GM23338 (cell line): ENCODE results near the gene ACP6. TPM values are rescaled to one million over a fixed set of nuclear protein-coding genes. Genes with fewer than 3 reads are reported as not detected.
A peak's percentile ranks its signal among the peaks of the same experiment; 100 is the strongest.

ENCODE experiments used
- ATAC-seq: fragments of 200-7000 bp; cut with Tn5 transposase; 3 replicates; pipeline ENCODE4 v1.9.1; 2020
- DNase-seq: peaks from one replicate; pipeline ENCODE4 v3.0.0-alpha.2; 2015; ENCODE audit warnings: low spot score
- H2AFZ ChIP-seq: fragments of 200-600 bp; sonication (generic); 2 replicates; pipeline ENCODE4 v1.8.0; 2016; ENCODE audit warnings: antibody characterized with exemption, mild to moderate bottlenecking, moderate library complexity
- H3F3A ChIP-seq: fragments of 200-600 bp; sonication (generic); replicated peaks from 2 replicates; pipeline ENCODE4 v1.8.0; 2017; ENCODE audit warnings: antibody characterized with exemption, mixed run types, low read depth
- H3K27ac ChIP-seq: fragments of 200-600 bp; sonication (generic); 2 replicates; pipeline ENCODE4 v1.6.1; 2016; ENCODE audit warnings: low read depth
- H3K27me3 ChIP-seq: fragments of 200-600 bp; sonication (generic); 2 replicates; pipeline ENCODE4 v1.8.0; 2016; ENCODE audit warnings: mild to moderate bottlenecking, mixed run types, moderate library complexity; ENCODE audit not compliant: insufficient read depth
- H3K36me3 ChIP-seq: fragments of 200-600 bp; sonication (generic); 2 replicates; pipeline ENCODE4 v1.8.0; 2016; ENCODE audit warnings: mild to moderate bottlenecking; ENCODE audit not compliant: insufficient read depth
- H3K4me1 ChIP-seq: fragments of 200-600 bp; sonication (generic); 2 replicates; pipeline ENCODE4 v1.8.0; 2016; ENCODE audit warnings: mild to moderate bottlenecking, moderate library complexity; ENCODE audit not compliant: insufficient read depth
- H3K4me2 ChIP-seq: fragments of 200-600 bp; sonication (generic); 2 replicates; pipeline ENCODE4 v1.7.1; 2017; ENCODE audit warnings: mixed run types
- H3K4me3 ChIP-seq: fragments of 200-600 bp; sonication (generic); 2 replicates; pipeline ENCODE4 v1.6.1; 2016; ENCODE audit warnings: mixed run types
- H3K79me2 ChIP-seq: fragments of 200-600 bp; sonication (generic); replicated peaks from 2 replicates; pipeline ENCODE4 v1.8.0; 2017; ENCODE audit warnings: mild to moderate bottlenecking; ENCODE audit not compliant: insufficient read depth
- H3K9me2 ChIP-seq: fragments of 200-600 bp; sonication (generic); 2 replicates; pipeline ENCODE4 v1.8.0; 2017; ENCODE audit not compliant: insufficient read depth
- H4K20me1 ChIP-seq: fragments of 200-600 bp; sonication (generic); replicated peaks from 2 replicates; pipeline ENCODE4 v1.8.0; 2017; ENCODE audit warnings: mild to moderate bottlenecking; ENCODE audit not compliant: insufficient read depth
- H3K27ac Mint-ChIP-seq: 2 replicates; pipeline ENCODE4 v1.8.0; 2020; ENCODE audit warnings: inconsistent platforms, mild to moderate bottlenecking, moderate library complexity, mixed read lengths
- H3K27me3 Mint-ChIP-seq: 3 replicates; pipeline ENCODE4 v1.8.0; 2022; ENCODE audit warnings: low read depth, mild to moderate bottlenecking, moderate library complexity, mixed read lengths, inconsistent platforms; ENCODE audit not compliant: insufficient read depth, poor library complexity
- H3K36me3 Mint-ChIP-seq: 3 replicates; pipeline ENCODE4 v1.8.0; 2021; ENCODE audit warnings: low read depth, mild to moderate bottlenecking, inconsistent platforms, moderate library complexity, mixed read lengths
- H3K4me1 Mint-ChIP-seq: 3 replicates; pipeline ENCODE4 v1.8.0; 2020; ENCODE audit warnings: mild to moderate bottlenecking, inconsistent platforms, mixed read lengths
- H3K4me3 Mint-ChIP-seq: 3 replicates; pipeline ENCODE4 v1.8.0; 2021; ENCODE audit warnings: moderate library complexity, mild to moderate bottlenecking, inconsistent platforms, mixed read lengths
- H3K9me3 Mint-ChIP-seq: 3 replicates; pipeline ENCODE4 v1.8.0; 2020; ENCODE audit warnings: moderate library complexity, mild to moderate bottlenecking, inconsistent platforms, mixed read lengths
- CREB1 ChIP-seq: fragments of 250-450 bp; sonication (Bioruptor Pico); IDR thresholded peaks from 2 replicates; pipeline ENCODE4 v1.5.0; 2020; ENCODE audit warnings: low read depth, mild to moderate bottlenecking, moderate library complexity
- EZH2 ChIP-seq: fragments of 200-600 bp; sonication (generic); IDR thresholded peaks from one replicate; pipeline ENCODE4 v1.8.0; 2017; ENCODE audit warnings: antibody characterized with exemption, mild to moderate bottlenecking, low read depth; ENCODE audit not compliant: unreplicated experiment
- JUNB ChIP-seq: IDR thresholded peaks from one replicate; pipeline ENCODE4 v1.6.1; 2016; ENCODE audit warnings: antibody characterized with exemption; ENCODE audit not compliant: unreplicated experiment
- NANOG ChIP-seq: IDR thresholded peaks from 2 replicates; pipeline ENCODE4 v1.6.1; 2016; ENCODE audit warnings: antibody characterized with exemption, borderline replicate concordance
- POLR2AphosphoS5 ChIP-seq: IDR thresholded peaks from 2 replicates; pipeline ENCODE4 v1.6.1; 2016; ENCODE audit warnings: antibody characterized with exemption, low read depth
- ZNF114 ChIP-seq: fragments of 250-450 bp; sonication (Bioruptor Pico); IDR thresholded peaks from 2 replicates; pipeline ENCODE4 v1.5.0; 2020; ENCODE audit warnings: mild to moderate bottlenecking, moderate library complexity
- polyA plus RNA-seq: library from polyadenylated mRNA; unstranded; fragments of >200 nt; fragmentation: Nextera tagmentation; extraction: Ambion mirVana; gene quantifications from 2 replicates; pipeline ENCODE4 v1.2.1, GENCODE V29; 2016
- total RNA-seq: library from RNA; depleted of rRNA; stranded (reverse); fragments of >200 nt; shearing (Covaris generic); gene quantifications from 2 replicates; pipeline ENCODE4 v1.2.3, GENCODE V29; 2014
- TF ChIP-seq, protein P1 (sequence below), 2 experiments: fragments of 200-600 bp in 1 of 2; sonication (generic) in 1 of 2; conservative IDR thresholded peaks; 2 replicates each; pipeline versions ENCODE4 v1.5.1 to v1.6.1; 2016 to 2017; ENCODE audit warnings: antibody characterized with exemption in 2 of 2, low read depth in 2 of 2, mild to moderate bottlenecking in 2 of 2, moderate library complexity in 1 of 2
- TF ChIP-seq, protein P2 (sequence below): IDR thresholded peaks from 2 replicates; pipeline ENCODE4 v1.6.1; 2016; ENCODE audit warnings: antibody characterized with exemption
- TF ChIP-seq, protein P3 (sequence below): IDR thresholded peaks from one replicate; pipeline ENCODE4 v1.6.1; 2018; ENCODE audit warnings: antibody characterized with exemption; ENCODE audit not compliant: unreplicated experiment

ACP6 gene
- total and polyA plus RNA-seq, 2 experiments from 2014 or later = 20.6 to 26.5 TPM

DNA sequence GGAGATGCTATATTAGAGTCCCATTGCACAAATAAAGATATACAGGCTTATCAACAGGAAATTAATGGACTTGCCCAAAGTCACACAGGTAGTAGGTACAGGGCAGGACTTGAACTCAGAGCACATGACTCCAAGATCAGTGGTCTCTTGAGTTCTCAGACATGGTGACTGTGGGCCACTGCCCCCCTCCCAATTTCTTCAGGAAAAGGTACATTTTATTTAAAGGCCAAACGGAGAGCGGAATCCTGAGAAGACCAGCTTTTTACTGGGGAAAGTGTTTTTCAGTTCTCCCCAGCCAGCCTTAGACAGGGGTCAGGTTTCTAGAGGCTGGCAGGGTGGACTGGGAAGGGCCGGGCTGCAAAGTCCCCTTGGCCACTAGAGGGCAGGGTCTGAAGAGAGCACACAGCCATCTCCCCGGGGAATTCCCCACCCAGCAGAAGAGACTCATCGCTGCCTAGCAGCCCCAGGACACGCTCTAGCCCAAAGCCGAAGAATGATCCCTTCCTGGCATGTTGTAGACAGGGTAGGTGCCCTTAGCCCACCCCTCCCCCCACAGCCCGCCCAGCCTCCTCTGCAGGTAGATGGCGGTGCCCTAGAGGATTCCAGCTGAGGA lies 29.7 kb downstream of the ACP6 start:
- peak; percentile 99 for ATAC-seq
- Histone ChIP-seq H3K9me2 (no peaks in the 10 kb centered on the region), H3F3A (no peaks in the 10 kb centered on the region), H2AFZ (no peak overlapping the region), H3K36me3 (peaks cover 3% of the 10 kb centered on the region; the same call in 1 of the 2 replicates), H4K20me1 (no peaks in the 10 kb centered on the region), H3K4me1 (0 out of 2 replicates have a peak, but pooled peaks cover 4% of the 10 kb centered on the region), H3K4me3 (no peak overlapping the region), H3K4me2 (0 out of 2 replicates have a peak overlapping the region, but pooled peaks have one; percentile 48), H3K27ac (no peak overlapping the region), H3K79me2 (no peaks in the 10 kb centered on the region), H3K27me3 (no peaks in the 10 kb centered on the region)
- no peak overlapping the region for H3K27ac Mint-ChIP-seq
- H3K4me1 Mint-ChIP-seq = peaks cover 5% of the 10 kb centered on the region; the same call in 2 of the 3 replicates
- no peak for TF ChIP-seq POLR2AphosphoS5
- TF ChIP-seq, protein P1, sequence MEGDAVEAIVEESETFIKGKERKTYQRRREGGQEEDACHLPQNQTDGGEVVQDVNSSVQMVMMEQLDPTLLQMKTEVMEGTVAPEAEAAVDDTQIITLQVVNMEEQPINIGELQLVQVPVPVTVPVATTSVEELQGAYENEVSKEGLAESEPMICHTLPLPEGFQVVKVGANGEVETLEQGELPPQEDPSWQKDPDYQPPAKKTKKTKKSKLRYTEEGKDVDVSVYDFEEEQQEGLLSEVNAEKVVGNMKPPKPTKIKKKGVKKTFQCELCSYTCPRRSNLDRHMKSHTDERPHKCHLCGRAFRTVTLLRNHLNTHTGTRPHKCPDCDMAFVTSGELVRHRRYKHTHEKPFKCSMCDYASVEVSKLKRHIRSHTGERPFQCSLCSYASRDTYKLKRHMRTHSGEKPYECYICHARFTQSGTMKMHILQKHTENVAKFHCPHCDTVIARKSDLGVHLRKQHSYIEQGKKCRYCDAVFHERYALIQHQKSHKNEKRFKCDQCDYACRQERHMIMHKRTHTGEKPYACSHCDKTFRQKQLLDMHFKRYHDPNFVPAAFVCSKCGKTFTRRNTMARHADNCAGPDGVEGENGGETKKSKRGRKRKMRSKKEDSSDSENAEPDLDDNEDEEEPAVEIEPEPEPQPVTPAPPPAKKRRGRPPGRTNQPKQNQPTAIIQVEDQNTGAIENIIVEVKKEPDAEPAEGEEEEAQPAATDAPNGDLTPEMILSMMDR (conservative IDR thresholded peaks at IDR 0.05; ENCODE audit: low read depth in 2 of 2) = peak; percentile 76 to 85
- peak; percentile 97 for DNase-seq
- no peak overlapping the region for H3K4me3 Mint-ChIP-seq
- H3K9me3 Mint-ChIP-seq = no peaks in the 10 kb centered on the region
- H3K27me3 Mint-ChIP-seq = peaks cover 4% of the 10 kb centered on the region
- H3K36me3 Mint-ChIP-seq = peaks cover 6% of the 10 kb centered on the region

DNA sequence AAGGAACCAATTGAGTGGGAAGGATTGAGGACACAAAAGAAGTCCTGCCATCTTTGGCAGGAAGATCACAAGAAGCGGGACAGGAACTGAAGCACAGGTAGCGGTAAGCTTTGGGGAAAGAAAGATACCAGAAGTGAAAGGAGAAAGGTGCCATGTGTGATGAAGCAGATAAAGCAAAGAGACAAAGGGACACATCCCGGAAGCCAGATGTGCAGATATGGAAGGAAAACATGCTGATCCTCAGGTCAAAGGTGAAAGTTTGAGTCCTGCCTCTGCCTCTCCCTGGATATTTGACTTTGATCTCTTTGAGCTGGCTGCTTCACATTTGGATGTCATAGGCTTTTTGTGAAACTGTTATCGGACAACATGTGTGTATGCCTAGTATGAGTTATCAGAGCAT lies 34.0 kb downstream of the ACP6 start:
- peaks cover 2% of the 10 kb centered on the region for H3K27me3 Mint-ChIP-seq
- H3K9me3 Mint-ChIP-seq = no peaks in the 10 kb centered on the region
- no peak for ATAC-seq
- H3K4me3 Mint-ChIP-seq = no peak overlapping the region
- DNase-seq = no peak
- Histone ChIP-seq H3K27me3 (no peaks in the 10 kb centered on the region), H2AFZ (no peak overlapping the region), H3K4me3 (no peak overlapping the region), H3F3A (no peaks in the 10 kb centered on the region), H3K9me2 (no peaks in the 10 kb centered on the region), H3K79me2 (no peaks in the 10 kb centered on the region), H3K36me3 (no peaks in the 10 kb centered on the region), H3K27ac (no peak overlapping the region), H4K20me1 (peaks cover 7% of the 10 kb centered on the region; the same call in 1 of the 2 replicates), H3K4me1 (0 out of 2 replicates have a peak, but pooled peaks cover 2% of the 10 kb centered on the region), H3K4me2 (no peak overlapping the region)
- peaks cover 5% of the 10 kb centered on the region; the same call in 2 of the 3 replicates for H3K4me1 Mint-ChIP-seq
- no peak overlapping the region for H3K27ac Mint-ChIP-seq
- TF ChIP-seq EZH2 = no peak
- TF ChIP-seq, protein P2, sequence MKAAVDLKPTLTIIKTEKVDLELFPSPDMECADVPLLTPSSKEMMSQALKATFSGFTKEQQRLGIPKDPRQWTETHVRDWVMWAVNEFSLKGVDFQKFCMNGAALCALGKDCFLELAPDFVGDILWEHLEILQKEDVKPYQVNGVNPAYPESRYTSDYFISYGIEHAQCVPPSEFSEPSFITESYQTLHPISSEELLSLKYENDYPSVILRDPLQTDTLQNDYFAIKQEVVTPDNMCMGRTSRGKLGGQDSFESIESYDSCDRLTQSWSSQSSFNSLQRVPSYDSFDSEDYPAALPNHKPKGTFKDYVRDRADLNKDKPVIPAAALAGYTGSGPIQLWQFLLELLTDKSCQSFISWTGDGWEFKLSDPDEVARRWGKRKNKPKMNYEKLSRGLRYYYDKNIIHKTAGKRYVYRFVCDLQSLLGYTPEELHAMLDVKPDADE = no peak
- H3K36me3 Mint-ChIP-seq = no peaks in the 10 kb centered on the region; the same call in 2 of the 3 replicates

DNA sequence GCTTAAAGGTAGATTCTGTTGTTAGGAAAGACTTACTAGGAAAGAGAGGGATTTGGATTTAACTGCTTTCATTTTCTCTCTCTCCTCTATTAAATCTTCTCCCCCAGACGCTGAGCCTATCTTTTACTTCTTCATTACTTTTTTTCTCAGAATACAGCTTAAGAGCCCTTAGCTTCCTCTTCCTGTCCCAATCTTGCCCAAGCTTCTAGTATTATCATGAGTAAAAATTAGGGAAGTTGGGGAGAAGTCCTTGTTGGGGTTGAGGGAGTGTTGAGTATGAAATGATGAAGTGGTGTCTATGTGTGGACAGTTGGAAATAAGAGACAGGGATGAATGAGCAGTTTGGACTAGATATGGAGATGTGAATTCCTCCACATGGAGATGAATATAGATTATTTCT lies 35.0 kb downstream of the ACP6 start:
- peaks cover under 1% of the 10 kb centered on the region; the same call in 1 of the 3 replicates for H3K4me1 Mint-ChIP-seq
- Histone ChIP-seq H3K4me1 (no peaks in the 10 kb centered on the region), H3K27me3 (no peaks in the 10 kb centered on the region), H3K79me2 (no peaks in the 10 kb centered on the region), H3K36me3 (no peaks in the 10 kb centered on the region), H3K4me2 (no peak overlapping the region), H4K20me1 (peaks cover 7% of the 10 kb centered on the region; the same call in 1 of the 2 replicates), H3F3A (no peaks in the 10 kb centered on the region), H3K4me3 (no peak overlapping the region), H3K9me2 (no peaks in the 10 kb centered on the region), H2AFZ (no peak overlapping the region), H3K27ac (no peak overlapping the region)
- no peaks in the 10 kb centered on the region for H3K27me3 Mint-ChIP-seq
- ATAC-seq = no peak
- H3K9me3 Mint-ChIP-seq = no peaks in the 10 kb centered on the region
- DNase-seq = no peak
- H3K4me3 Mint-ChIP-seq = no peak overlapping the region
- no peaks in the 10 kb centered on the region; the same call in 2 of the 3 replicates for H3K36me3 Mint-ChIP-seq
- no peak overlapping the region for H3K27ac Mint-ChIP-seq
- TF ChIP-seq CREB1 (CRISPR knock-in tag) (no peak), POLR2AphosphoS5 (no peak), JUNB (no peak), ZNF114 (no peak), NANOG (no peak)
- TF ChIP-seq, protein P3, sequence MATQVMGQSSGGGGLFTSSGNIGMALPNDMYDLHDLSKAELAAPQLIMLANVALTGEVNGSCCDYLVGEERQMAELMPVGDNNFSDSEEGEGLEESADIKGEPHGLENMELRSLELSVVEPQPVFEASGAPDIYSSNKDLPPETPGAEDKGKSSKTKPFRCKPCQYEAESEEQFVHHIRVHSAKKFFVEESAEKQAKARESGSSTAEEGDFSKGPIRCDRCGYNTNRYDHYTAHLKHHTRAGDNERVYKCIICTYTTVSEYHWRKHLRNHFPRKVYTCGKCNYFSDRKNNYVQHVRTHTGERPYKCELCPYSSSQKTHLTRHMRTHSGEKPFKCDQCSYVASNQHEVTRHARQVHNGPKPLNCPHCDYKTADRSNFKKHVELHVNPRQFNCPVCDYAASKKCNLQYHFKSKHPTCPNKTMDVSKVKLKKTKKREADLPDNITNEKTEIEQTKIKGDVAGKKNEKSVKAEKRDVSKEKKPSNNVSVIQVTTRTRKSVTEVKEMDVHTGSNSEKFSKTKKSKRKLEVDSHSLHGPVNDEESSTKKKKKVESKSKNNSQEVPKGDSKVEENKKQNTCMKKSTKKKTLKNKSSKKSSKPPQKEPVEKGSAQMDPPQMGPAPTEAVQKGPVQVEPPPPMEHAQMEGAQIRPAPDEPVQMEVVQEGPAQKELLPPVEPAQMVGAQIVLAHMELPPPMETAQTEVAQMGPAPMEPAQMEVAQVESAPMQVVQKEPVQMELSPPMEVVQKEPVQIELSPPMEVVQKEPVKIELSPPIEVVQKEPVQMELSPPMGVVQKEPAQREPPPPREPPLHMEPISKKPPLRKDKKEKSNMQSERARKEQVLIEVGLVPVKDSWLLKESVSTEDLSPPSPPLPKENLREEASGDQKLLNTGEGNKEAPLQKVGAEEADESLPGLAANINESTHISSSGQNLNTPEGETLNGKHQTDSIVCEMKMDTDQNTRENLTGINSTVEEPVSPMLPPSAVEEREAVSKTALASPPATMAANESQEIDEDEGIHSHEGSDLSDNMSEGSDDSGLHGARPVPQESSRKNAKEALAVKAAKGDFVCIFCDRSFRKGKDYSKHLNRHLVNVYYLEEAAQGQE = no peak
- TF ChIP-seq, protein P2 = no peak
